Keratinocyte (primary cell): ENCODE data around the gene TSPAN11. TPM values are rescaled to one million over a fixed set of nuclear protein-coding genes. Genes with fewer than 3 reads are reported as not detected.

Source experiments
- DNase-seq: peaks from one replicate; pipeline ENCODE4 v3.0.0-alpha.2; 2011; ENCODE audit warnings: low read depth, missing footprints, low spot score
- FAIRE-seq: peaks from 2 replicates; lab custom pipeline; 2011; peaks lifted over from hg19 to GRCh38; lab: Jason Lieb, UNC
- H2AFZ ChIP-seq: 2 replicates; pipeline ENCODE4 v1.6.0; 2012; ENCODE audit warnings: low read length, control low read depth, inconsistent platforms; ENCODE audit not compliant: control insufficient read depth
- H3K27ac ChIP-seq: 2 replicates; pipeline ENCODE4 v1.5.1; 2011; ENCODE audit warnings: low read length; ENCODE audit not compliant: control insufficient read depth, insufficient read depth
- H3K27me3 ChIP-seq: 3 replicates; pipeline ENCODE4 v1.6.0; 2011; ENCODE audit warnings: low read length; ENCODE audit not compliant: control insufficient read depth, insufficient read depth; ENCODE audit errors: extremely low read depth
- H3K36me3 ChIP-seq, 2 experiments: 2 replicates in 1 of 2; 3 replicates in 1 of 2; pipeline ENCODE4 v1.5.1; 2011; ENCODE audit warnings: low read length in 2 of 2, mild to moderate bottlenecking in 1 of 2; ENCODE audit not compliant: control insufficient read depth in 2 of 2, insufficient read depth in 2 of 2; ENCODE audit errors: extremely low read depth in 1 of 2
- H3K4me1 ChIP-seq: 3 replicates; pipeline ENCODE4 v1.5.1; 2011; ENCODE audit warnings: low read length; ENCODE audit not compliant: control insufficient read depth, insufficient read depth; ENCODE audit errors: extremely low read depth
- H3K4me2 ChIP-seq: 3 replicates; pipeline ENCODE4 v1.6.0; 2011; ENCODE audit warnings: low read depth, low read length; ENCODE audit not compliant: control insufficient read depth, insufficient read depth; ENCODE audit errors: extremely low read depth
- H3K4me3 ChIP-seq, 3 experiments: fragments of 200-600 bp in 1 of 3; sonication (generic) in 1 of 3; 2 replicates in 2 of 3; 3 replicates in 1 of 3; pipeline ENCODE4 v1.5.1; 2011 to 2016; ENCODE audit warnings: low read length in 3 of 3, mild to moderate bottlenecking in 3 of 3, control low read depth in 2 of 3, inconsistent platforms in 1 of 3, low read depth in 1 of 3, mixed read lengths in 1 of 3, mixed run types in 1 of 3, moderate library complexity in 1 of 3; ENCODE audit not compliant: control insufficient read depth in 2 of 3, insufficient read depth in 2 of 3; ENCODE audit errors: extremely low read depth in 1 of 3
- H3K79me2 ChIP-seq: 2 replicates; pipeline ENCODE4 v1.6.0; 2012; ENCODE audit warnings: low read length; ENCODE audit not compliant: control insufficient read depth, insufficient read depth
- H3K9ac ChIP-seq: 3 replicates; pipeline ENCODE4 v1.6.0; 2011; ENCODE audit warnings: low read length; ENCODE audit not compliant: control insufficient read depth, insufficient read depth; ENCODE audit errors: extremely low read depth
- H3K9me1 ChIP-seq: 3 replicates; pipeline ENCODE4 v1.6.0; 2011; ENCODE audit warnings: low read length; ENCODE audit not compliant: control insufficient read depth, insufficient read depth; ENCODE audit errors: extremely low read depth
- H3K9me3 ChIP-seq: 2 replicates; pipeline ENCODE4 v1.5.1; 2012; ENCODE audit warnings: low read depth, low read length; ENCODE audit not compliant: control insufficient read depth
- H4K20me1 ChIP-seq: 3 replicates; pipeline ENCODE4 v1.6.0; 2011; ENCODE audit warnings: low read length; ENCODE audit not compliant: control insufficient read depth, insufficient read depth; ENCODE audit errors: extremely low read depth
- CTCF ChIP-seq, 3 experiments: IDR thresholded peaks in 1 of 3; conservative IDR thresholded peaks in 1 of 3; optimal IDR thresholded peaks in 1 of 3; 2 replicates in 2 of 3; 3 replicates in 1 of 3; pipeline versions ENCODE3 to v1.5.1; 2011; ENCODE audit warnings: low read length in 3 of 3, mild to moderate bottlenecking in 3 of 3, moderate library complexity in 2 of 3, control low read depth in 1 of 3, inconsistent platforms in 1 of 3; ENCODE audit not compliant: insufficient read depth in 2 of 3; ENCODE audit errors: extremely low read depth in 1 of 3
- EZH2 ChIP-seq: IDR thresholded peaks from one replicate; pipeline ENCODE4 v1.6.1; 2012; ENCODE audit warnings: inconsistent platforms, mild to moderate bottlenecking, low read length, moderate library complexity
- dilution Hi-C: fragments of 300-500 bp; cut with MboI; formaldehyde crosslinking; loops from one replicate; pipeline ENCODE4 v1.7.0; 2020; ENCODE audit warnings: low sequenced_read_pairs; ENCODE audit not compliant: extremely low pct_ligation_motif_present
- polyA plus RNA-seq, 5 experiments: library from polyadenylated mRNA; depleted of rRNA in 3 of 5; stranded (reverse) in 3 of 5; stranded (forward) in 1 of 5; unstranded in 1 of 5; fragments of >200 nt; gene quantifications; 1 replicate in 1 of 5; 2 replicates in 3 of 5; 3 replicates in 1 of 5; pipeline versions ENCODE4 v1.2.1 to v1.2.3, GENCODE V29; 2011 to 2012; ENCODE audit warnings: missing spikeins in 2 of 5, low read depth in 1 of 5, low replicate concordance in 1 of 5

TSPAN11 gene
- polyA plus RNA-seq, 1 donor (not counting 4 experiments of a cell fraction or from before 2014, with no cell fraction given) = not detected

- FAIRE-seq (no peak), DNase-seq (no peak)
- dilution Hi-C loops = no loop called here
- no peaks in the 10 kb centered on the region for H3K36me3 ChIP-seq
- no peaks in the 10 kb centered on the region for H3K4me1 ChIP-seq
- H3K9me3 ChIP-seq = no peaks in the 10 kb centered on the region
- H3K4me3 ChIP-seq = no peak overlapping the region
- peaks cover 8% of the 10 kb centered on the region for H3K27me3 ChIP-seq
- TF ChIP-seq CTCF (optimal IDR thresholded peaks at IDR 0.05 in 1 of 3, IDR thresholded peaks at IDR 0.05 in 1 of 3, conservative IDR thresholded peaks at IDR 0.05 in 1 of 3; ENCODE audit: extremely low read depth in 1 of 3, insufficient read depth in 2 of 3, low read length in 3 of 3) (no peak), EZH2 (no peak)
- no peak overlapping the region for H2AFZ ChIP-seq
- H3K4me2 ChIP-seq = no peak overlapping the region
- no peak overlapping the region for H3K9ac ChIP-seq
- H3K79me2 ChIP-seq = no peaks in the 10 kb centered on the region
- H3K9me1 ChIP-seq = no peaks in the 10 kb centered on the region
- no peak overlapping the region for H3K27ac ChIP-seq
- H4K20me1 ChIP-seq = no peaks in the 10 kb centered on the region
These were observed 26.7 kb downstream of the TSPAN11 start for GRCh38 chr12:30953257-30953656.

- H3K9ac ChIP-seq = no peak overlapping the region
- no peaks in the 10 kb centered on the region for H3K4me1 ChIP-seq
- H3K4me2 ChIP-seq = no peak overlapping the region
- peaks cover 15% of the 10 kb centered on the region for H3K27me3 ChIP-seq
- H3K4me3 ChIP-seq = no peak overlapping the region
- no peak overlapping the region for H2AFZ ChIP-seq
- H4K20me1 ChIP-seq = no peaks in the 10 kb centered on the region
- no peak for DNase-seq
- no peaks in the 10 kb centered on the region for H3K9me1 ChIP-seq
- no peak overlapping the region for H3K27ac ChIP-seq
- TF ChIP-seq CTCF (optimal IDR thresholded peaks at IDR 0.05 in 1 of 3, IDR thresholded peaks at IDR 0.05 in 1 of 3, conservative IDR thresholded peaks at IDR 0.05 in 1 of 3; ENCODE audit: extremely low read depth in 1 of 3, insufficient read depth in 2 of 3, low read length in 3 of 3) = no peak
- no peak for TF ChIP-seq EZH2
- no peaks in the 10 kb centered on the region for H3K36me3 ChIP-seq
- dilution Hi-C loops = no loop called here
- FAIRE-seq = no peak
- no peaks in the 10 kb centered on the region for H3K9me3 ChIP-seq
- no peaks in the 10 kb centered on the region for H3K79me2 ChIP-seq
These were observed 27.6 kb downstream of the TSPAN11 start for GRCh38 chr12:30953951-30954751.
